Astrocyte (in vitro differentiated cells and primary cell): Measurements from ENCODE around the gene PRRT1B.

Source experiments
- CTCF ChIP-seq: IDR thresholded peaks from 2 replicates; pipeline ENCODE4 v1.5.1; 2011; ENCODE audit warnings: low read depth, mild to moderate bottlenecking, inconsistent platforms, low read length, moderate library complexity; ENCODE audit not compliant: insufficient read depth
- EZH2 ChIP-seq: IDR thresholded peaks from 2 replicates; pipeline ENCODE4 v1.6.1; 2012; ENCODE audit warnings: mild to moderate bottlenecking, low read length, inconsistent platforms; ENCODE audit not compliant: insufficient read depth

GRCh38 chr9:131539223-131539923 is 6.0 kb upstream of the PRRT1B start:
- TF ChIP-seq CTCF (no peak), EZH2 (no peak)
